SK-N-SH (cell line): ENCODE measurements around the gene SNX11. TPM values are rescaled to one million over a fixed set of nuclear protein-coding genes. Genes with fewer than 3 reads are reported as not detected.

Source experiments
- CTCF ChIA-PET: fragments of 300-600, 350-600 bp; formaldehyde crosslinking; extraction: SDS; loops from one replicate; lab custom pipeline; 2021; lab: Yijun Ruan, JAX
- POLR2A ChIA-PET: fragments of 350-600 bp; sonication (Branson Sonifier 250); formaldehyde crosslinking; extraction: SDS; loops from one replicate; lab custom pipeline; 2020; ENCODE audit warnings: antibody characterized with exemption, inconsistent platforms; lab: Yijun Ruan, JAX
- DNase-seq: peaks from one replicate; pipeline ENCODE4 v3.0.0; 2012
- H2AFZ ChIP-seq: fragments of 200-600 bp; sonication (generic); 2 replicates; pipeline ENCODE4 v1.8.1; 2016; ENCODE audit warnings: antibody characterized with exemption, mild to moderate bottlenecking, low read depth
- H3F3A ChIP-seq: fragments of 200-600 bp; sonication (generic); replicated peaks from 2 replicates; pipeline ENCODE3; 2016; ENCODE audit warnings: antibody characterized with exemption, mild to moderate bottlenecking; ENCODE audit not compliant: insufficient read depth
- H3K27ac ChIP-seq, 2 experiments: fragments of 200-500 bp in 1 of 2; fragments of 200-600 bp in 1 of 2; sonication (Bioruptor generic) in 1 of 2; sonication (generic), shearing (Covaris generic) in 1 of 2; 2 replicates each; pipeline versions ENCODE4 v1.5.1 to v1.6.1; 2014 to 2016; ENCODE audit warnings: low read depth in 2 of 2, inconsistent platforms in 1 of 2, low read length in 1 of 2, mild to moderate bottlenecking in 1 of 2, mixed read lengths in 1 of 2
- H3K27me3 ChIP-seq: fragments of 200-600 bp; sonication (generic), shearing (Covaris generic); 2 replicates; pipeline ENCODE4 v1.6.1; 2016; ENCODE audit warnings: mixed run types; ENCODE audit not compliant: insufficient read depth
- H3K36me3 ChIP-seq, 2 experiments: fragments of 200-500 bp in 1 of 2; fragments of 200-600 bp in 1 of 2; sonication (Bioruptor generic) in 1 of 2; sonication (generic) in 1 of 2; replicated peaks in 1 of 2; 2 replicates each; pipeline versions ENCODE3 to v1.5.1; 2014 to 2016; ENCODE audit warnings: low read length in 1 of 2, mild to moderate bottlenecking in 1 of 2; ENCODE audit not compliant: insufficient read depth in 2 of 2, control insufficient read depth in 1 of 2
- H3K4me1 ChIP-seq, 2 experiments: fragments of 200-500 bp in 1 of 2; fragments of 200-600 bp in 1 of 2; sonication (Bioruptor generic) in 1 of 2; sonication (generic), shearing (Covaris generic) in 1 of 2; 2 replicates each; pipeline versions ENCODE4 v1.5.1 to v1.6.1; 2014 to 2016; ENCODE audit warnings: low read depth in 1 of 2, low read length in 1 of 2, mixed run types in 1 of 2; ENCODE audit not compliant: insufficient read depth in 2 of 2, control insufficient read depth in 1 of 2
- H3K4me2 ChIP-seq: fragments of 200-600 bp; sonication (generic), shearing (Covaris generic); 2 replicates; pipeline ENCODE4 v1.6.1; 2017; ENCODE audit warnings: mixed run types
- H3K4me3 ChIP-seq, 2 experiments: fragments of 200-500 bp in 1 of 2; fragments of 200-600 bp in 1 of 2; sonication (Bioruptor generic) in 1 of 2; sonication (generic), shearing (Covaris generic) in 1 of 2; 2 replicates each; pipeline versions ENCODE4 v1.5.1 to v1.8.1; 2014 to 2016; ENCODE audit warnings: low read depth in 2 of 2, inconsistent platforms in 1 of 2, low read length in 1 of 2, mild to moderate bottlenecking in 1 of 2, mixed read lengths in 1 of 2, moderate library complexity in 1 of 2
- H3K79me2 ChIP-seq: fragments of 200-600 bp; sonication (generic); 2 replicates; pipeline ENCODE4 v1.8.1; 2017; ENCODE audit warnings: mild to moderate bottlenecking; ENCODE audit not compliant: insufficient read depth
- H3K9ac ChIP-seq: fragments of 200-600 bp; sonication (generic); 2 replicates; pipeline ENCODE4 v1.6.1; 2017; ENCODE audit warnings: mixed run types
- H3K9me2 ChIP-seq: fragments of 200-600 bp; sonication (generic); 2 replicates; pipeline ENCODE4 v1.6.1; 2017; ENCODE audit warnings: mixed run types
- H3K9me3 ChIP-seq: fragments of 200-600 bp; sonication (generic); 2 replicates; pipeline ENCODE4 v1.6.1; 2017; ENCODE audit warnings: mixed run types, mild to moderate bottlenecking, moderate library complexity
- H4K20me1 ChIP-seq: fragments of 200-600 bp; sonication (generic); 2 replicates; pipeline ENCODE4 v1.6.1; 2017; ENCODE audit warnings: mild to moderate bottlenecking, mixed run types; ENCODE audit not compliant: insufficient read depth
- EZH2phosphoT487 ChIP-seq: fragments of 200-600 bp; sonication (generic); IDR thresholded peaks from 2 replicates; pipeline ENCODE4 v1.6.1; 2017; ENCODE audit warnings: low read depth, mixed run types, mild to moderate bottlenecking, antibody characterized with exemption, moderate library complexity, borderline replicate concordance
- IRF3 ChIP-seq: fragments of 150-350 bp; IDR thresholded peaks from 2 replicates; pipeline ENCODE4 v1.6.1; 2016; ENCODE audit warnings: mild to moderate bottlenecking, low read depth, low read length
- MXI1 ChIP-seq: IDR thresholded peaks from 2 replicates; pipeline ENCODE4 v1.6.1; 2012; ENCODE audit warnings: mild to moderate bottlenecking, low read depth, low read length, improper control_type of control experiment
- NRF1 ChIP-seq: IDR thresholded peaks from 2 replicates; pipeline ENCODE4 v1.6.1; 2012; ENCODE audit warnings: low read depth, mild to moderate bottlenecking, low read length
- RXRA ChIP-seq: IDR thresholded peaks from 2 replicates; pipeline ENCODE4 v1.4.0; 2012; ENCODE audit warnings: low read depth, mild to moderate bottlenecking, borderline replicate concordance
- SIN3A ChIP-seq: IDR thresholded peaks from 2 replicates; pipeline ENCODE4 v1.6.1; 2012; ENCODE audit warnings: low read depth, mild to moderate bottlenecking, low read length, moderate library complexity, borderline replicate concordance
- SMC3 ChIP-seq: IDR thresholded peaks from 2 replicates; pipeline ENCODE4 v1.6.1; 2012; ENCODE audit warnings: low read depth, low read length, improper control_type of control experiment
- TCF12 ChIP-seq: IDR thresholded peaks from 2 replicates; pipeline ENCODE4 v1.4.0; 2012
- TEAD4 ChIP-seq: IDR thresholded peaks from 2 replicates; pipeline ENCODE4 v1.4.0; 2012; ENCODE audit warnings: mild to moderate bottlenecking, borderline replicate concordance; ENCODE audit not compliant: insufficient read depth
- ZBTB33 ChIP-seq: IDR thresholded peaks from 2 replicates; pipeline ENCODE4 v1.4.0; 2012; ENCODE audit warnings: low read depth, borderline replicate concordance
- WGBS: methylation state at CpG from one replicate; pipeline ENCODE4 v1.1.6; 2017; ENCODE audit warnings: low lambda C conversion rate; 5-methylcytosine and 5-hydroxymethylcytosine counted together
- polyA plus RNA-seq, 3 experiments: library from polyadenylated mRNA; depleted of rRNA; stranded (reverse); fragments of >200 nt; gene quantifications; 2 replicates each; pipeline ENCODE4 v1.2.3, GENCODE V29; 2012
- TF ChIP-seq, protein P1 (sequence below): IDR thresholded peaks from 2 replicates; pipeline ENCODE4 v1.4.0; 2012; ENCODE audit warnings: low read depth
- TF ChIP-seq, protein P2 (sequence below): IDR thresholded peaks from 2 replicates; pipeline ENCODE4 v1.6.1; 2012; ENCODE audit warnings: mild to moderate bottlenecking, low read depth, low read length, moderate library complexity
- TF ChIP-seq, protein P3 (sequence below): fragments of 200-600 bp; sonication (generic); IDR thresholded peaks from 2 replicates; pipeline ENCODE4 v1.6.1; 2017; ENCODE audit warnings: antibody characterized with exemption, mild to moderate bottlenecking, moderate library complexity

SNX11 gene
- polyA plus RNA-seq, 1 of the 3 experiments (the other 2 are of a cell fraction): 19.0 TPM

DNA sequence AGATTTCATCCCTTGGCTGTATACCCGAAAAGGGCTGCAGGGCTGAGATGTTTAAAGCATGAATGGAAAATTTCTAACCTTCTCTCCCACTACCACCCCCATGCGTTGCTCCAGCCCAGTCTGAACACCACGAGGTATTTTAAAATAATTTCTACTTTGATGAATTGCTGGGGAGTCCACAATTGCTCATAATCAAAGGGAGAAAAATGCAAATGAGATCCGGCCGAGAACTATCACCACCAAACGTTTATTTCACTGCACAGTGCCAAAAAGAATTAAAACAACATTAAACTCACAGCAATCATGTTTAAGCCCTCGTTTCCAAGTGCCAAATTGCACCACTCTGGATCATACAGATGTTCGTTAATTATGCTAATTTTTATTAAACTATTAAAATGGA, 36.7 kb downstream of the SNX11 start:
- Histone ChIP-seq H3K27ac (no peak overlapping the region), H4K20me1 (no peaks in the 10 kb centered on the region), H3K27me3 (peaks cover 100% of the 10 kb centered on the region), H3K4me1 (peaks cover 0 to 12% of the 10 kb centered on the region in 2 experiments; a peak in 2 of 4 replicates), H3K9me2 (no peaks in the 10 kb centered on the region), H2AFZ (no peak overlapping the region), H3K4me3 (no peak overlapping the region), H3K4me2 (no peak overlapping the region), H3F3A (no peaks in the 10 kb centered on the region), H3K9ac (no peak overlapping the region), H3K79me2 (no peaks in the 10 kb centered on the region), H3K9me3 (no peaks in the 10 kb centered on the region), H3K36me3 (no peaks in the 10 kb centered on the region)
- no peak for DNase-seq
- ChIA-PET CTCF (interaction anchor here (1.6 to 2.6 kb wide), 3 partner anchors 76 to 474 kb away, joined by 4 to 6 read pairs (median 6); no protein-coding TSS in a partner anchor), POLR2A (no interaction called here)
- 11% methylated on average over 8 of the region's 8 CpGs for WGBS
- TF ChIP-seq NRF1 (no peak), SIN3A (no peak)

- CTCF ChIA-PET: interaction anchor here (1.6 to 2.6 kb wide), 2 partner anchors 77 to 120 kb away, joined by 4 to 6 read pairs; no protein-coding TSS in a partner anchor
- peaks cover 0 to 15% of the 10 kb centered on the region in 2 experiments; a peak in 2 of 4 replicates for H3K4me1 ChIP-seq
These were observed 37.6 kb downstream of the SNX11 start for GRCh38 chr17:48144976-48145798.

More at GRCh38 chr17:48144976-48145798, 37.6 kb downstream of the SNX11 start:
- H3K9me2 ChIP-seq: no peaks in the 10 kb centered on the region
- 68% methylated on average over 3 of the region's 3 CpGs for WGBS
- H3K9me3 ChIP-seq: no peaks in the 10 kb centered on the region
- H3K79me2 ChIP-seq: no peaks in the 10 kb centered on the region
- no peak overlapping the region for H3K4me3 ChIP-seq
- POLR2A ChIA-PET: no interaction called here
- H3F3A ChIP-seq: no peaks in the 10 kb centered on the region
- H3K36me3 ChIP-seq: no peaks in the 10 kb centered on the region
- H4K20me1 ChIP-seq: no peaks in the 10 kb centered on the region
- no peak overlapping the region for H3K9ac ChIP-seq
- H2AFZ ChIP-seq: no peak overlapping the region
- TF ChIP-seq ZBTB33 (no peak), RXRA (no peak), EZH2phosphoT487 (no peak), SMC3 (no peak), TEAD4 (no peak), IRF3 (no peak), NRF1 (no peak), TCF12 (no peak), MXI1 (no peak)
- TF ChIP-seq, protein P1, sequence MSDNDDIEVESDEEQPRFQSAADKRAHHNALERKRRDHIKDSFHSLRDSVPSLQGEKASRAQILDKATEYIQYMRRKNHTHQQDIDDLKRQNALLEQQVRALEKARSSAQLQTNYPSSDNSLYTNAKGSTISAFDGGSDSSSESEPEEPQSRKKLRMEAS: no peak
- TF ChIP-seq, protein P2, sequence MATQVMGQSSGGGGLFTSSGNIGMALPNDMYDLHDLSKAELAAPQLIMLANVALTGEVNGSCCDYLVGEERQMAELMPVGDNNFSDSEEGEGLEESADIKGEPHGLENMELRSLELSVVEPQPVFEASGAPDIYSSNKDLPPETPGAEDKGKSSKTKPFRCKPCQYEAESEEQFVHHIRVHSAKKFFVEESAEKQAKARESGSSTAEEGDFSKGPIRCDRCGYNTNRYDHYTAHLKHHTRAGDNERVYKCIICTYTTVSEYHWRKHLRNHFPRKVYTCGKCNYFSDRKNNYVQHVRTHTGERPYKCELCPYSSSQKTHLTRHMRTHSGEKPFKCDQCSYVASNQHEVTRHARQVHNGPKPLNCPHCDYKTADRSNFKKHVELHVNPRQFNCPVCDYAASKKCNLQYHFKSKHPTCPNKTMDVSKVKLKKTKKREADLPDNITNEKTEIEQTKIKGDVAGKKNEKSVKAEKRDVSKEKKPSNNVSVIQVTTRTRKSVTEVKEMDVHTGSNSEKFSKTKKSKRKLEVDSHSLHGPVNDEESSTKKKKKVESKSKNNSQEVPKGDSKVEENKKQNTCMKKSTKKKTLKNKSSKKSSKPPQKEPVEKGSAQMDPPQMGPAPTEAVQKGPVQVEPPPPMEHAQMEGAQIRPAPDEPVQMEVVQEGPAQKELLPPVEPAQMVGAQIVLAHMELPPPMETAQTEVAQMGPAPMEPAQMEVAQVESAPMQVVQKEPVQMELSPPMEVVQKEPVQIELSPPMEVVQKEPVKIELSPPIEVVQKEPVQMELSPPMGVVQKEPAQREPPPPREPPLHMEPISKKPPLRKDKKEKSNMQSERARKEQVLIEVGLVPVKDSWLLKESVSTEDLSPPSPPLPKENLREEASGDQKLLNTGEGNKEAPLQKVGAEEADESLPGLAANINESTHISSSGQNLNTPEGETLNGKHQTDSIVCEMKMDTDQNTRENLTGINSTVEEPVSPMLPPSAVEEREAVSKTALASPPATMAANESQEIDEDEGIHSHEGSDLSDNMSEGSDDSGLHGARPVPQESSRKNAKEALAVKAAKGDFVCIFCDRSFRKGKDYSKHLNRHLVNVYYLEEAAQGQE: no peak
- TF ChIP-seq, protein P3, sequence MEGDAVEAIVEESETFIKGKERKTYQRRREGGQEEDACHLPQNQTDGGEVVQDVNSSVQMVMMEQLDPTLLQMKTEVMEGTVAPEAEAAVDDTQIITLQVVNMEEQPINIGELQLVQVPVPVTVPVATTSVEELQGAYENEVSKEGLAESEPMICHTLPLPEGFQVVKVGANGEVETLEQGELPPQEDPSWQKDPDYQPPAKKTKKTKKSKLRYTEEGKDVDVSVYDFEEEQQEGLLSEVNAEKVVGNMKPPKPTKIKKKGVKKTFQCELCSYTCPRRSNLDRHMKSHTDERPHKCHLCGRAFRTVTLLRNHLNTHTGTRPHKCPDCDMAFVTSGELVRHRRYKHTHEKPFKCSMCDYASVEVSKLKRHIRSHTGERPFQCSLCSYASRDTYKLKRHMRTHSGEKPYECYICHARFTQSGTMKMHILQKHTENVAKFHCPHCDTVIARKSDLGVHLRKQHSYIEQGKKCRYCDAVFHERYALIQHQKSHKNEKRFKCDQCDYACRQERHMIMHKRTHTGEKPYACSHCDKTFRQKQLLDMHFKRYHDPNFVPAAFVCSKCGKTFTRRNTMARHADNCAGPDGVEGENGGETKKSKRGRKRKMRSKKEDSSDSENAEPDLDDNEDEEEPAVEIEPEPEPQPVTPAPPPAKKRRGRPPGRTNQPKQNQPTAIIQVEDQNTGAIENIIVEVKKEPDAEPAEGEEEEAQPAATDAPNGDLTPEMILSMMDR: no peak
- TF ChIP-seq, all 33 proteins: peak for 0
- H3K27ac ChIP-seq: no peak overlapping the region
- no peak for DNase-seq
- no peak overlapping the region for H3K4me2 ChIP-seq
- peaks cover 100% of the 10 kb centered on the region for H3K27me3 ChIP-seq
